ENCODE measurements around the gene PRRG4. TPM values are rescaled to one million over a fixed set of nuclear protein-coding genes. Genes with fewer than 3 reads are reported as not detected.

PRRG4 gene
- total RNA-seq, 4 donors from 2014 or later = 0.75 to 2.2 (median 1.2) TPM

GRCh38 chr11:32821517-32821916, 8.2 kb upstream of the PRRG4 start:
- no peak for TF ChIP-seq CTCF (IDR thresholded peaks at IDR 0.05; ENCODE audit: low read depth)

GRCh38 chr11:32821917-32822560, 7.7 kb upstream of the PRRG4 start:
- TF ChIP-seq CTCF (IDR thresholded peaks at IDR 0.05; ENCODE audit: low read depth) = no peak

GRCh38 chr11:32826113-32826512, 3.6 kb upstream of the PRRG4 start:
- no peak for TF ChIP-seq CTCF (IDR thresholded peaks at IDR 0.05; ENCODE audit: low read depth)

- no peak for TF ChIP-seq CTCF (IDR thresholded peaks at IDR 0.05; ENCODE audit: low read depth)
Observed at GRCh38 chr11:32827276-32827675, 2.5 kb upstream of the PRRG4 start.

DNA sequence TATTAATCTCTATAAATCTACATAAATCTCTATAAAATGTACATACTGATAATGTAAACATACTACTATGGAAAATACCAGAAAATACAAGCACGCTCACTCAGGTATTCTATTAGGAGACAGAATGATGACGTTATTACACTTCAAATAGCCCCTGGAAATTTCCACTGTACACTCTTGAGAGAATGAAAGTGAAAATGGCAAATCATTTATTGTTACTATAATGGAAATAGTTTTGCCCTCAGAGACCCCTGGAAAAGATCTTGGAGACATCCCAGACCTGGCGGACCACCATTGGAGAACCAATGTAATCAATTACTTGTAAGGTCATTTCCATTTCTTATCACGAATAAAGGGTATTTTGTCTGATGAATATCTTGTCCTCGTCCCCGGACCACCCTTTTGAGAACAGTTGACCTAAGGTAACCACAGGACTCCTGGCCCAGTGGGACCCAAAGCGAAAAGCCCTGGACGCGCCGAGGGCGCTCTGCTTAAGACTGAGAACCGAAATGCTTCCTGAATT, 509 bp upstream of the PRRG4 start:
- TF ChIP-seq CTCF (IDR thresholded peaks at IDR 0.05; ENCODE audit: low read depth) = no peak

DNA sequence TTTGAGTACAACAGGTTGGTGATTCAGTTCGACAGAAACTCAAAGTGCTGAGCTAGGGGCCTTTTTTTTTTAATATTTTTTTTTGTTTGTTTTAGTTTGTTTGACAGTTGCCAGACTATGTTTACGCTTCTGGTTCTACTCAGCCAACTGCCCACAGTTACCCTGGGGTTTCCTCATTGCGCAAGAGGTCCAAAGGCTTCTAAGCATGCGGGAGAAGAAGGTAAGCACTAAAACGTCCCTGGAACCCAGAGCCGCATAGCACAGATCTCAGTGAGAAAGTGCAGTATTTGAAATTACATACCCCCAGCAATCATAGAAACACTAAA, 649 bp downstream of the PRRG4 start:
- TF ChIP-seq CTCF (IDR thresholded peaks at IDR 0.05; ENCODE audit: low read depth) = no peak

DNA sequence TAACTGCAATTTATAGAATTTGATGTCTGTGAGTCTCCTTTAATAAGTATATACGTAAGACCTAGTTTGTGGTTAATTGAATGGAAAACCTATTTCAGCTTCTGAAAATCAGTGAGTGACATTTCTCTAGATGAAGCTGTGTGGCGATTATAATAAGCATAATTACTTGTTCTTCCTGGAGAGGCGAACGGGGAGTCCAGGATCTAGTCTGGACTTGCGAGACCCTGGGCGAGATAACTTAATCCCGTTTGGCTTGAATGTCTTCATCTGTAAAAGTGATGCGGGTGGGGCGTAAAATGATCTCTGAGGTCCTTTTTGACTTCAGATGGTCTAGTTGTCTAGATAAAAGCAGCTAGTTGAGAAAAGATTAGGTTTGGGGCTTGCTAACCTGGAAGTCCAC, 1.1 kb downstream of the PRRG4 start:
- no peak for TF ChIP-seq CTCF (IDR thresholded peaks at IDR 0.05; ENCODE audit: low read depth)
